Activated naive CD8-positive, alpha-beta T cell treated with anti-CD3 and anti-CD28 coated beads for 36 hours (primary cell): Measurements from ENCODE around the gene PCYT1A. TPM values are rescaled to one million over a fixed set of nuclear protein-coding genes. Genes with fewer than 3 reads are reported as not detected.
A peak's percentile ranks its signal among the peaks of the same experiment; 100 is the strongest.

ENCODE experiments used
- DNase-seq: peaks from one replicate; pipeline ENCODE4 v3.0.0; 2021
- H3K27ac Mint-ChIP-seq: one replicate; pipeline ENCODE4 v1.8.0; 2022; ENCODE audit warnings: mild to moderate bottlenecking, moderate library complexity, mixed read lengths
- H3K27me3 Mint-ChIP-seq: one replicate; pipeline ENCODE4 v1.8.0; 2022; ENCODE audit warnings: mild to moderate bottlenecking, mixed read lengths
- H3K36me3 Mint-ChIP-seq: one replicate; pipeline ENCODE4 v1.8.0; 2021; ENCODE audit warnings: mild to moderate bottlenecking, mixed read lengths
- H3K4me1 Mint-ChIP-seq: one replicate; pipeline ENCODE4 v1.8.0; 2021; ENCODE audit warnings: mixed read lengths
- H3K4me3 Mint-ChIP-seq: one replicate; pipeline ENCODE4 v1.8.0; 2022; ENCODE audit warnings: mild to moderate bottlenecking, moderate library complexity, mixed read lengths
- H3K9me3 Mint-ChIP-seq: one replicate; pipeline ENCODE4 v1.8.0; 2022; ENCODE audit warnings: mixed read lengths
- total RNA-seq, 2 experiments: library from RNA; stranded (reverse); gene quantifications; one replicate each; pipeline ENCODE4 v1.2.3, GENCODE V29; 2021

Gene PCYT1A
- total RNA-seq, 2 experiments from 2014 or later = 41.2 to 42.1 TPM

DNA sequence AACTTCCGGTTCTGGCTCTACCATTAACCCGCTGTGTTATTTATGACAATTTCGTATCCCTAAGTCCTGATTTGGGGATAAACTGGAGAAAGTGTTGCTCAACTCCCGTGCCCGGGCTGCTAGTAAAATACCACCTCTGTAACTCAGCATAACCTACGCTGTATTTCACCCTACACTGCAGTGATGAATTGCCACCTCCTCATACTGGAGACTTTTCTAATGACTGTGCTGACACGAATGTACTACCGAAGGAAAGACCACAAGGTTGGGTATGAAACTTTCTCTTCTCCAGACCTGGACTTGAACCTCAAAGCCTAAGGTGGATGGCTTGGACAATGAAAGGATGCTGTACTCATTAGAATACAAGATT, 54.7 kb downstream of the PCYT1A start:
- H3K4me3 Mint-ChIP-seq = no peak overlapping the region
- DNase-seq = no peak
- H3K27ac Mint-ChIP-seq = no peak overlapping the region
- H3K9me3 Mint-ChIP-seq = no peaks in the 10 kb centered on the region
- no peaks in the 10 kb centered on the region for H3K27me3 Mint-ChIP-seq
- peaks cover 23% of the 10 kb centered on the region for H3K4me1 Mint-ChIP-seq
- H3K36me3 Mint-ChIP-seq = peaks cover 2% of the 10 kb centered on the region

- H3K36me3 Mint-ChIP-seq = no peaks in the 10 kb centered on the region
Observed at GRCh38 chr3:196232154-196232881, 55.2 kb downstream of the PCYT1A start.

GRCh38 chr3:196227629-196228493, 59.7 kb downstream of the PCYT1A start:
- no peak for DNase-seq
- H3K27ac Mint-ChIP-seq = peak overlapping the region; percentile 16
- H3K36me3 Mint-ChIP-seq = no peaks in the 10 kb centered on the region
- H3K4me3 Mint-ChIP-seq = no peak overlapping the region
- H3K9me3 Mint-ChIP-seq = no peaks in the 10 kb centered on the region
- peaks cover 3% of the 10 kb centered on the region for H3K27me3 Mint-ChIP-seq
- H3K4me1 Mint-ChIP-seq = peaks cover 5% of the 10 kb centered on the region

More at GRCh38 chr3:196232154-196232881, 55.2 kb downstream of the PCYT1A start:
- DNase-seq = no peak
- Mint-ChIP-seq H3K27me3 (no peaks in the 10 kb centered on the region), H3K4me1 (peaks cover 21% of the 10 kb centered on the region), H3K9me3 (no peaks in the 10 kb centered on the region), H3K4me3 (no peak overlapping the region), H3K27ac (peak overlapping the region; percentile 22)

GRCh38 chr3:196227121-196227561, 60.4 kb downstream of the PCYT1A start:
- DNase-seq = no peak

DNA sequence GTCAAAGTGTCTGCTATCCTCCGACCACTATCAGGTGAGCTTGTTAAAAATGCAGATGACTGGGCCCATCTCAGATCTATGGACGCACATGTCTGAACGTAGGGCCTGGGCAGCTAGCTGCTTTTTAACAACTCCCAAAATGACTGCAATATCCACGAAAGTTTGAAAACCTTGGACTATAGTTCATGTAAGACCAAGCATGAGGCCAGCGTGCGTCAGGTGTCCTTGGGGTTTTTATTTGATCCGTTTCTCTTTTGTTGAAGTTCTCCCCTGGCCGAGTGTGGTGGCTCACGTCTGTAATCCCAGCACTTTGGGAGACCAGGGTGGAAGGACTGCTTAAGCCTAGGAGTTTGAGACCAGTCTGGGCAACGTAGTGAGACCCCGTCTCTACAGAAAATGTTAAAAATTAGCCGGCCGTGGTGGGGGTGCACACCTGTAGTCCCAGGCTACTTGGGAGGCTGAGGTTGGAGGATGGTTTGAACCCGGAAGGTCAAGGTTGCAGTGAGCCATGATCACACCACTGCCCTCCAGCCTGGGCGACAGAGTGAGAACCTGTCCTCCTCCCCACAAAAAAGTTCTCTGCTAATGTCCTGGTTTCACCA, 61.7 kb downstream of the PCYT1A start:
- no peak overlapping the region for H3K27ac Mint-ChIP-seq

More at GRCh38 chr3:196227121-196227561, 60.4 kb downstream of the PCYT1A start:
- H3K27me3 Mint-ChIP-seq = peaks cover 3% of the 10 kb centered on the region
- no peaks in the 10 kb centered on the region for H3K9me3 Mint-ChIP-seq
- H3K4me3 Mint-ChIP-seq = no peak overlapping the region
- H3K27ac Mint-ChIP-seq = no peak overlapping the region
- no peaks in the 10 kb centered on the region for H3K4me1 Mint-ChIP-seq
- no peaks in the 10 kb centered on the region for H3K36me3 Mint-ChIP-seq

GRCh38 chr3:196225086-196225485, 62.4 kb downstream of the PCYT1A start:
- Mint-ChIP-seq H3K9me3 (no peaks in the 10 kb centered on the region), H3K27me3 (peaks cover 3% of the 10 kb centered on the region), H3K27ac (no peak overlapping the region), H3K4me1 (no peaks in the 10 kb centered on the region), H3K4me3 (no peak overlapping the region), H3K36me3 (no peaks in the 10 kb centered on the region)
- DNase-seq = no peak

More for the DNA sequence above, 61.7 kb downstream of the PCYT1A start:
- Mint-ChIP-seq H3K27me3 (peaks cover 3% of the 10 kb centered on the region), H3K4me3 (no peak overlapping the region), H3K36me3 (no peaks in the 10 kb centered on the region), H3K4me1 (no peaks in the 10 kb centered on the region), H3K9me3 (no peaks in the 10 kb centered on the region)
- DNase-seq = no peak

DNA sequence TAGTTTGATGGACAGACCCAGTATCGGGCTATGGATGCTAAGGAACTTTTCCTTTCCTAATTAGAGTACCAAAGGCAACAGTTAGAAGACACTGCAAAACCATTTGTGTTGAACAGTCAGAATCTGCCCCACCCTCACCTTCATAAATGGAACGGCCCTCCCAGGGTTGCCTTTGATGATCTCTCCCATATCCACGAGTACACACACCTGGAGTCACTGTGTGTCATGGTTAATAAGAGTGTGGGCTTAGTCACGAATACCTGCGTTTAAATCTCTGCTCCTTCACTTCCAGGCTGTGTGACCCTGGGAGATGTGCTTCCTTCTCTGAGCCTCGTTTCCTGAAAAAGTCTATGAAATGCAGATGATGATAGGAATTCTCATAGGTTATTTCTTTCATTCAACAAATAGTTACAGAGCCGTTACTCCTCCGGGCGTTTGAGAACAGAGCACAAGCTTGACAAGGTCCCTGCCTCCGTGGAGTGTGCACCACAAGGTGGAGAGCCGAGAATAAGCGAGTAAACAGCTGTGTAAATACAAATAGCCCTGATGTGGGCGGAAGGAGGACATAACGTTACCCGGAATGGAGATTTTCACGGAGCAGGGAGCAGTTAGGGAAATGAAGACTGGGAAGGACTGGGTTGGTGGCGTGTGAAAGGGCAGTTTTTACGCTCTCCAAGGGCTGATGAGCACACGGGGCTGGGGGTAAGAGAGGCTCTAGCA, 64.5 kb downstream of the PCYT1A start:
- H3K9me3 Mint-ChIP-seq = no peaks in the 10 kb centered on the region
- no peak overlapping the region for H3K27ac Mint-ChIP-seq
- H3K36me3 Mint-ChIP-seq = no peaks in the 10 kb centered on the region
- peaks cover 3% of the 10 kb centered on the region for H3K27me3 Mint-ChIP-seq
- DNase-seq = no peak
- no peak overlapping the region for H3K4me3 Mint-ChIP-seq
- peaks cover 12% of the 10 kb centered on the region for H3K4me1 Mint-ChIP-seq

DNA sequence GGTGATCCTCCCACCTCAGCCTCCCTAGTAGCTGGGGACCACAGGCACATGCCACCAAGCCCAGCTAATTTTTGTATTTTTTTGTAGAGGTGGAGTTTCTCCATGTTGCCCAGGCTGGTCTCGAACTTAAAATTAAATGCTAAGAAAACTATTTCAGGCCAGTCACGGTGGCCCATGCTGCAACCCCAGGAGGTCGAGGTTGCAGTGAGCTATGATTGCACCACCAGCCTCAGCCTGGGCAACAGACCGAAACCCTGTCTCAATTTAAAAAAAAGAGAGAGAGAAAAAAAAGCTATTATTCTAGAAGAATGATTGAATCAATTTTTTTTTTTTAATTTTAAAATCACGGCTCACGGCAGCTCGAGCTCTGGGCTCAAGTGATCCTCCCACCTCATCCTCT, 66.5 kb downstream of the PCYT1A start:
- DNase-seq = no peak
- no peak overlapping the region for H3K27ac Mint-ChIP-seq
- H3K9me3 Mint-ChIP-seq = no peaks in the 10 kb centered on the region
- H3K4me3 Mint-ChIP-seq = no peak overlapping the region
- H3K36me3 Mint-ChIP-seq = no peaks in the 10 kb centered on the region
- peaks cover 15% of the 10 kb centered on the region for H3K4me1 Mint-ChIP-seq
- H3K27me3 Mint-ChIP-seq = peaks cover 3% of the 10 kb centered on the region

- no peak overlapping the region for H3K27ac Mint-ChIP-seq
Observed at GRCh38 chr3:196220587-196220986, 66.9 kb downstream of the PCYT1A start.

GRCh38 chr3:196219970-196220311, 67.6 kb downstream of the PCYT1A start:
- H3K27ac Mint-ChIP-seq = peak overlapping the region; percentile 80
- no peaks in the 10 kb centered on the region for H3K9me3 Mint-ChIP-seq
- no peaks in the 10 kb centered on the region for H3K36me3 Mint-ChIP-seq
- DNase-seq = no peak
- H3K27me3 Mint-ChIP-seq = no peaks in the 10 kb centered on the region
- peaks cover 15% of the 10 kb centered on the region for H3K4me1 Mint-ChIP-seq
- H3K4me3 Mint-ChIP-seq = no peak overlapping the region

More at GRCh38 chr3:196220587-196220986, 66.9 kb downstream of the PCYT1A start:
- Mint-ChIP-seq H3K27me3 (peaks cover 3% of the 10 kb centered on the region), H3K9me3 (no peaks in the 10 kb centered on the region), H3K4me1 (peaks cover 15% of the 10 kb centered on the region), H3K4me3 (no peak overlapping the region), H3K36me3 (no peaks in the 10 kb centered on the region)
- DNase-seq = no peak

DNA sequence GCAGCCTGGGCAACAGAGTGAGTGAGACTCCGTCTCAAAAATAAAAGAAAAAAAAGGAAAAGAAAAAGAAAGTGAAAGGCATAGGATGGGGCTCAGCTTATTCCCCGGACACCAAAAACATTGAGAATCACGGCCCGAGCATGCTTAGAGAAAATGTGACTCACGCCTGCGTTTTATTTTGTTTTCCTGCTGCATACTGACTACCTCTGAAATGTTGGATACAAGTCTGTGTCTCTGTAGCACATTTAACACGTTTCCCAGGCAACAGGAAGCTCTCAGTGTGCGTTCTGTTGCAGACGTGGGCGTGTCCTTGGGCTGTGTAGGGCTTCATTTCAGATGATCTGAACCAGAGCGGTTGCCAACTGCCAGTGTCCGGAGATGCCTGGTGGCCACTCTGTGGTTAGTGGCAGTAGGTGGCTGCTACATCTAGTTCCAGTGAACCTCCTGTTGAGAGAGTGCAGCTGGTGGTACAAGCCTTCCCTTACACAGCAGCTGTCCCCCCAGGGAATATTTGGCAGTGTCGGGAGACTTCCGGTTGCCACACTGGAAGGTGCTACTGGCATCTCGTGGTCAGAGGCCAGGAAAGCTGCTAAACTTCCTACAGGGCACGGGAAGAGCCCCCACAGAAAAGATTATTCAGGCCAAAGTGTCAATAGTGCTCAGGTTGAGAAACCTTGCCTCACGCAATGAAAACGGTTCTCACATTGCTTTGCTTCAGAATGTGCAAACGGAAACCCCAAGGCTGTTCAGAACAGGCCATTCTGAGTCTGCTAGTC, 68.1 kb downstream of the PCYT1A start:
- no peaks in the 10 kb centered on the region for H3K36me3 Mint-ChIP-seq
- peak overlapping the region; percentile 68 for H3K4me3 Mint-ChIP-seq
- peaks cover 15% of the 10 kb centered on the region for H3K4me1 Mint-ChIP-seq
- no peaks in the 10 kb centered on the region for H3K9me3 Mint-ChIP-seq
- H3K27ac Mint-ChIP-seq = peak overlapping the region; percentile 80
- peak; percentile 74 for DNase-seq
- no peaks in the 10 kb centered on the region for H3K27me3 Mint-ChIP-seq

- no peak for DNase-seq
- no peaks in the 10 kb centered on the region for H3K36me3 Mint-ChIP-seq
- H3K9me3 Mint-ChIP-seq = no peaks in the 10 kb centered on the region
- H3K4me1 Mint-ChIP-seq = peaks cover 15% of the 10 kb centered on the region
- H3K4me3 Mint-ChIP-seq = no peak overlapping the region
- no peaks in the 10 kb centered on the region for H3K27me3 Mint-ChIP-seq
- peak overlapping the region; percentile 16 for H3K27ac Mint-ChIP-seq
Observed at GRCh38 chr3:196218155-196218712, 69.3 kb downstream of the PCYT1A start.

GRCh38 chr3:196217307-196218154, 70.0 kb downstream of the PCYT1A start:
- H3K4me3 Mint-ChIP-seq = no peak overlapping the region
- no peak for DNase-seq
- H3K4me1 Mint-ChIP-seq = peaks cover 15% of the 10 kb centered on the region
- peak overlapping the region; percentile 38 for H3K27ac Mint-ChIP-seq
- no peaks in the 10 kb centered on the region for H3K9me3 Mint-ChIP-seq
- H3K27me3 Mint-ChIP-seq = no peaks in the 10 kb centered on the region
- no peaks in the 10 kb centered on the region for H3K36me3 Mint-ChIP-seq
